Liver (tissue), 9 donors: ENCODE measurements around the gene TNRC6B. TPM values are rescaled to one million over a fixed set of nuclear protein-coding genes. Genes with fewer than 3 reads are reported as not detected.

ENCODE experiments used
- DNase-seq: peaks from one replicate; pipeline ENCODE4 v3.0.0-alpha.2; 2017; ENCODE audit warnings: low spot score
- H3K27ac ChIP-seq, 2 donors: one replicate each; pipeline ENCODE4 v1.7.0; 2013; ENCODE audit warnings: inconsistent platforms in 2 of 2, low read length in 2 of 2, control low read depth in 1 of 2, low read depth in 1 of 2, mild to moderate bottlenecking in 1 of 2
- H3K27me3 ChIP-seq, 4 donors: one replicate each; pipeline versions ENCODE4 v1.6.1 to v1.7.0; 2013; ENCODE audit warnings: low read length in 3 of 4, inconsistent platforms in 1 of 4, mild to moderate bottlenecking in 1 of 4, moderate library complexity in 1 of 4; ENCODE audit not compliant: control insufficient read depth in 4 of 4, insufficient read depth in 4 of 4
- H3K36me3 ChIP-seq, 4 donors: one replicate each; pipeline versions ENCODE4 v1.6.1 to v1.7.0; 2013; ENCODE audit warnings: low read length in 3 of 4, mild to moderate bottlenecking in 3 of 4, low read depth in 1 of 4, moderate library complexity in 1 of 4; ENCODE audit not compliant: control insufficient read depth in 4 of 4, insufficient read depth in 3 of 4
- H3K4me1 ChIP-seq, 4 donors: one replicate each; pipeline versions ENCODE4 v1.6.1 to v1.7.0; 2013; ENCODE audit warnings: low read length in 3 of 4, mild to moderate bottlenecking in 3 of 4, moderate library complexity in 1 of 4; ENCODE audit not compliant: control insufficient read depth in 4 of 4, insufficient read depth in 4 of 4
- H3K4me3 ChIP-seq, 3 donors: one replicate each; pipeline versions ENCODE4 v1.6.1 to v1.7.0; 2013; ENCODE audit warnings: low read length in 3 of 3, control low read depth in 1 of 3, low read depth in 1 of 3, mild to moderate bottlenecking in 1 of 3
- H3K9ac ChIP-seq, 2 donors: one replicate each; pipeline ENCODE4 v1.7.0; 2013; ENCODE audit warnings: low read length in 2 of 2, mild to moderate bottlenecking in 2 of 2, moderate library complexity in 2 of 2, control low read depth in 1 of 2, low read depth in 1 of 2
- H3K9me3 ChIP-seq, 4 donors: one replicate each; pipeline versions ENCODE4 v1.6.1 to v1.7.0; 2013; ENCODE audit warnings: low read length in 3 of 4; ENCODE audit not compliant: control insufficient read depth in 4 of 4
- EGR1 ChIP-seq, 2 donors: IDR thresholded peaks; 2 replicates each; pipeline ENCODE4 v1.6.1; 2016 to 2018; ENCODE audit warnings: antibody characterized with exemption in 2 of 2, low read depth in 2 of 2
- HNF4A ChIP-seq, 2 donors: conservative IDR thresholded peaks; 2 replicates each; pipeline ENCODE4 v1.6.1; 2016; ENCODE audit warnings: antibody characterized with exemption in 2 of 2, mild to moderate bottlenecking in 2 of 2
- HNF4G ChIP-seq: IDR thresholded peaks from 2 replicates; pipeline ENCODE4 v1.6.1; 2016; ENCODE audit warnings: antibody characterized with exemption
- RXRA ChIP-seq, 2 donors: IDR thresholded peaks; 2 replicates each; pipeline ENCODE4 v1.6.1; 2017 to 2018; ENCODE audit warnings: antibody characterized with exemption in 2 of 2, mild to moderate bottlenecking in 1 of 2
- SP1 ChIP-seq: IDR thresholded peaks from 2 replicates; pipeline ENCODE4 v1.6.1; 2018; ENCODE audit warnings: antibody characterized with exemption, mild to moderate bottlenecking
- YY1 ChIP-seq: IDR thresholded peaks from 2 replicates; pipeline ENCODE4 v1.6.1; 2016; ENCODE audit warnings: antibody characterized with exemption, mild to moderate bottlenecking
- WGBS: extraction: QIAGEN DNeasy Blood & Tissue Kit; methylation state at CpG from one replicate; pipeline ENCODE4 v1.1.7; 2013; 5-methylcytosine and 5-hydroxymethylcytosine counted together
- polyA plus RNA-seq, 2 donors: library from polyadenylated mRNA; stranded (reverse) in 1 of 2; unstranded in 1 of 2; fragments of 200-250 nt in 1 of 2; fragments of >200 nt in 1 of 2; fragmentation: Nextera tagmentation in 1 of 2; extraction: Ambion mirVana in 1 of 2; gene quantifications; one replicate each; pipeline versions ENCODE4 v1.2.1 to v1.2.3, GENCODE V29; 2013 to 2015
- total RNA-seq, 2 donors: library from RNA; depleted of rRNA; stranded (reverse); fragments of >200 nt; gene quantifications; one replicate each; pipeline ENCODE4 v1.2.3, GENCODE V29; 2014
- TF ChIP-seq, protein P1 (sequence below): IDR thresholded peaks from 2 replicates; pipeline ENCODE4 v1.6.1; 2016; ENCODE audit warnings: antibody characterized with exemption
- TF ChIP-seq, protein P2 (sequence below): IDR thresholded peaks from 2 replicates; pipeline ENCODE4 v1.6.1; 2016; ENCODE audit warnings: antibody characterized with exemption, mild to moderate bottlenecking
- TF ChIP-seq, protein P3 (sequence below): fragments of 150-350 bp; IDR thresholded peaks from 2 replicates; pipeline ENCODE4 v1.5.1; 2017; ENCODE audit warnings: improper control_type of control experiment, low read depth, low read length; ENCODE audit not compliant: missing input control
- donor health status: healthy.
- donor health status: healthy.
- donor health status: healthy.
- donor health status: healthy.
- donor health status: healthy.

Gene TNRC6B
- total and polyA plus RNA-seq, 4 donors, result 4.6 to 39.1 (median 26.4) TPM

DNA sequence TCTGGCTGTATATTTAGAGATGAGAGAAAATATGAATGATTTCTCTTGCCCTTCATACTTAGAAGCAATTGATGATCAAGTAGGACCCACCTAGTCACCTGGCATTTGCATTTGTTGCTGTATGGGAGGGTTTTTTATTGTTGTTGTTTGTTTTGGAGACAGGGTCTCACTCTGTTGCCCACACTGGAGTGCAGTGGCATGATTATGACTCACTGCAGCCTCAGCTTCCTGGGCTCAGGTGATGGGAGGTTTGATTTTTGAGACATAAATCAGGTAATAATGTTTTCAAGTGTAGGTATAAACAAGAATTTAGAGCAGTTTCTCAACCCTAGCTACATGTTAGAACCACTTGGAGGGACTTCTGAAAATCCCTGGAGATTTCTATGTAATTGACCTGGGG is 63.0 kb downstream of the TNRC6B start:
- H3K9me3 ChIP-seq, result no peaks in the 10 kb centered on the region
- H3K27ac ChIP-seq, result no peak overlapping the region
- no peak overlapping the region for H3K4me3 ChIP-seq
- TF ChIP-seq HNF4A (conservative IDR thresholded peaks at IDR 0.05) (no peak), HNF4G (no peak), EGR1 (IDR thresholded peaks at IDR 0.05; ENCODE audit: low read depth in 2 of 2) (no peak), SP1 (no peak)
- TF ChIP-seq, protein P1, sequence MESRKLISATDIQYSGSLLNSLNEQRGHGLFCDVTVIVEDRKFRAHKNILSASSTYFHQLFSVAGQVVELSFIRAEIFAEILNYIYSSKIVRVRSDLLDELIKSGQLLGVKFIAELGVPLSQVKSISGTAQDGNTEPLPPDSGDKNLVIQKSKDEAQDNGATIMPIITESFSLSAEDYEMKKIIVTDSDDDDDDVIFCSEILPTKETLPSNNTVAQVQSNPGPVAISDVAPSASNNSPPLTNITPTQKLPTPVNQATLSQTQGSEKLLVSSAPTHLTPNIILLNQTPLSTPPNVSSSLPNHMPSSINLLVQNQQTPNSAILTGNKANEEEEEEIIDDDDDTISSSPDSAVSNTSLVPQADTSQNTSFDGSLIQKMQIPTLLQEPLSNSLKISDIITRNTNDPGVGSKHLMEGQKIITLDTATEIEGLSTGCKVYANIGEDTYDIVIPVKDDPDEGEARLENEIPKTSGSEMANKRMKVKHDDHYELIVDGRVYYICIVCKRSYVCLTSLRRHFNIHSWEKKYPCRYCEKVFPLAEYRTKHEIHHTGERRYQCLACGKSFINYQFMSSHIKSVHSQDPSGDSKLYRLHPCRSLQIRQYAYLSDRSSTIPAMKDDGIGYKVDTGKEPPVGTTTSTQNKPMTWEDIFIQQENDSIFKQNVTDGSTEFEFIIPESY, result no peak
- TF ChIP-seq, protein P2, sequence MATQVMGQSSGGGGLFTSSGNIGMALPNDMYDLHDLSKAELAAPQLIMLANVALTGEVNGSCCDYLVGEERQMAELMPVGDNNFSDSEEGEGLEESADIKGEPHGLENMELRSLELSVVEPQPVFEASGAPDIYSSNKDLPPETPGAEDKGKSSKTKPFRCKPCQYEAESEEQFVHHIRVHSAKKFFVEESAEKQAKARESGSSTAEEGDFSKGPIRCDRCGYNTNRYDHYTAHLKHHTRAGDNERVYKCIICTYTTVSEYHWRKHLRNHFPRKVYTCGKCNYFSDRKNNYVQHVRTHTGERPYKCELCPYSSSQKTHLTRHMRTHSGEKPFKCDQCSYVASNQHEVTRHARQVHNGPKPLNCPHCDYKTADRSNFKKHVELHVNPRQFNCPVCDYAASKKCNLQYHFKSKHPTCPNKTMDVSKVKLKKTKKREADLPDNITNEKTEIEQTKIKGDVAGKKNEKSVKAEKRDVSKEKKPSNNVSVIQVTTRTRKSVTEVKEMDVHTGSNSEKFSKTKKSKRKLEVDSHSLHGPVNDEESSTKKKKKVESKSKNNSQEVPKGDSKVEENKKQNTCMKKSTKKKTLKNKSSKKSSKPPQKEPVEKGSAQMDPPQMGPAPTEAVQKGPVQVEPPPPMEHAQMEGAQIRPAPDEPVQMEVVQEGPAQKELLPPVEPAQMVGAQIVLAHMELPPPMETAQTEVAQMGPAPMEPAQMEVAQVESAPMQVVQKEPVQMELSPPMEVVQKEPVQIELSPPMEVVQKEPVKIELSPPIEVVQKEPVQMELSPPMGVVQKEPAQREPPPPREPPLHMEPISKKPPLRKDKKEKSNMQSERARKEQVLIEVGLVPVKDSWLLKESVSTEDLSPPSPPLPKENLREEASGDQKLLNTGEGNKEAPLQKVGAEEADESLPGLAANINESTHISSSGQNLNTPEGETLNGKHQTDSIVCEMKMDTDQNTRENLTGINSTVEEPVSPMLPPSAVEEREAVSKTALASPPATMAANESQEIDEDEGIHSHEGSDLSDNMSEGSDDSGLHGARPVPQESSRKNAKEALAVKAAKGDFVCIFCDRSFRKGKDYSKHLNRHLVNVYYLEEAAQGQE, result no peak
- H3K27me3 ChIP-seq, result no peaks in the 10 kb centered on the region
- H3K36me3 ChIP-seq, result peaks cover 0 to 2% (median 0%) of the 10 kb centered on the region in 4 donors
- DNase-seq, result no peak
- peaks cover 0 to 5% (median 0%) of the 10 kb centered on the region in 4 donors for H3K4me1 ChIP-seq
- no peak overlapping the region for H3K9ac ChIP-seq

DNA sequence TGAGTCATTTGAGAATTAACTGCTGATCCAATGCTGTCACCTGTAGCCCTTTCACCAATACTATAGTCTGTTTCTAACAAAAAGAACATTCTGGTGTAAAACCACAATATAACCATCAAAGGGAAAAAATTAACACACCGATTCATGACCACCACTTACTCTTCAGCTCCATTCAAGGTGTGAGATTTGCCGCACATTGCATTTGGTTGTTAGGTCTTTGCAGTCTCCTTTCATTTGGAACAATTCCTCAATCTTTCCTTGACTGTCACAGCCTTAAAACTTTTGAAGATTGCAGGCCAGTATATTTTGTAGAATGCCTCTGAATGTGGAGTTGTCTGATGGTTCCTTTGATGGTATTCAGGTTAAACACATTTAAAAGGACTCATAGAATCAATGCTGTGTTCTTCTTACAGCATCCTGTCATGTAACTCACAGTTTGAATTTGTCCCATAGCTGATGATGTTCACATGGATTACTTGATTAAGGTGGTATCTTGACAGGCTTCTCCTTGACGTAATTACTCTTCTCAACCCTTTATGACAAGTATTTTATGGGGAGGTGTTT is 63.6 kb downstream of the TNRC6B start:
- H3K27ac ChIP-seq, result no peak overlapping the region
- no peak for DNase-seq
- WGBS, result 90% methylated on average over 3 of the region's 3 CpGs

More for the DNA sequence above, 63.6 kb downstream of the TNRC6B start:
- Histone ChIP-seq H3K9me3 (no peaks in the 10 kb centered on the region), H3K4me3 (no peak overlapping the region), H3K27me3 (no peaks in the 10 kb centered on the region), H3K36me3 (peaks cover 0 to 2% (median 0%) of the 10 kb centered on the region in 4 donors), H3K4me1 (peaks cover 0 to 5% (median 0%) of the 10 kb centered on the region in 4 donors), H3K9ac (no peak overlapping the region)
- TF ChIP-seq, protein P1, result no peak
- TF ChIP-seq HNF4A (conservative IDR thresholded peaks at IDR 0.05), result no peak
- TF ChIP-seq, protein P3, sequence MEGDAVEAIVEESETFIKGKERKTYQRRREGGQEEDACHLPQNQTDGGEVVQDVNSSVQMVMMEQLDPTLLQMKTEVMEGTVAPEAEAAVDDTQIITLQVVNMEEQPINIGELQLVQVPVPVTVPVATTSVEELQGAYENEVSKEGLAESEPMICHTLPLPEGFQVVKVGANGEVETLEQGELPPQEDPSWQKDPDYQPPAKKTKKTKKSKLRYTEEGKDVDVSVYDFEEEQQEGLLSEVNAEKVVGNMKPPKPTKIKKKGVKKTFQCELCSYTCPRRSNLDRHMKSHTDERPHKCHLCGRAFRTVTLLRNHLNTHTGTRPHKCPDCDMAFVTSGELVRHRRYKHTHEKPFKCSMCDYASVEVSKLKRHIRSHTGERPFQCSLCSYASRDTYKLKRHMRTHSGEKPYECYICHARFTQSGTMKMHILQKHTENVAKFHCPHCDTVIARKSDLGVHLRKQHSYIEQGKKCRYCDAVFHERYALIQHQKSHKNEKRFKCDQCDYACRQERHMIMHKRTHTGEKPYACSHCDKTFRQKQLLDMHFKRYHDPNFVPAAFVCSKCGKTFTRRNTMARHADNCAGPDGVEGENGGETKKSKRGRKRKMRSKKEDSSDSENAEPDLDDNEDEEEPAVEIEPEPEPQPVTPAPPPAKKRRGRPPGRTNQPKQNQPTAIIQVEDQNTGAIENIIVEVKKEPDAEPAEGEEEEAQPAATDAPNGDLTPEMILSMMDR, result no peak
- no peak for TF ChIP-seq SP1
- no peak for TF ChIP-seq YY1
- TF ChIP-seq RXRA (IDR thresholded peaks at IDR 0.05), result no peak
- TF ChIP-seq, protein P2, result no peak
